ENCODE results near the gene TCF20.

Gene TCF20

DNA sequence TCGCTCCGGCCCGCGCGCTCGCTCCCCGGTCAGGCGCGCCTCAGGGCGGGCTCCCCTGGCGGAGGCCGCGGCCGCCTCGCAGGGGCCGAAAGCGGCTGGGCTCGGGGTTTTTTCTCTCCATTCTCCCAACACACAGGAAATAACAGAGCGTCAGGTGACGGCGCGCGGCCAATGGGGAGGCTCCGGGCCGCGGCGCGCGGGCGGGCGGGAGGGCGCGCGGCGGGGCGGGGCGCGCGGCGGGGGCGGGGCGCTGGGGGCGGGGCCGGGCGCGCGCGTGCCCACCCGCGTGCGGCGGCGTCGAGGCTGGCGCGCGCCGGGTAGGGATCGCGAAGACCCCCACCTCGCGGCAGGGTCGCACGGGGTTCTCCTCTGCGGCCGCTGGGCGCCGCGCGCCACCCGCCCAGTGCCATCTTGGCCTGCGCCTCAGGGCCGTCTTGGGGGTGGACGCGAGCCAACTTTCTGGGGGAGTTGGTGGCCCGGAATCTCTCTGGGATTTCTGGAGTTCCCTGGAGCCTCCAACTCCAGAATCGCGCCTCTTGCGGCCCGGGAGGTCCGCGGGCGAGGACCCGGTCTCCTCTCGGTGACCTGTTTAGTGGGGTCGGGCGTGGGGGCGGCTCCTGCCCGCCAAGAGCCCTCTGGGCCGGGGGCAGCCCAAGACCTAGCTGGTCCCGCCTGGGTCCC, at the start of gene TCF20:
TCF20 (minus strand) TSS at position 144 of the 681 bp plus-strand sequence. CDS start 55,348 bp downstream, outside the sequence.
- TF ChIP-seq, protein P1, sequence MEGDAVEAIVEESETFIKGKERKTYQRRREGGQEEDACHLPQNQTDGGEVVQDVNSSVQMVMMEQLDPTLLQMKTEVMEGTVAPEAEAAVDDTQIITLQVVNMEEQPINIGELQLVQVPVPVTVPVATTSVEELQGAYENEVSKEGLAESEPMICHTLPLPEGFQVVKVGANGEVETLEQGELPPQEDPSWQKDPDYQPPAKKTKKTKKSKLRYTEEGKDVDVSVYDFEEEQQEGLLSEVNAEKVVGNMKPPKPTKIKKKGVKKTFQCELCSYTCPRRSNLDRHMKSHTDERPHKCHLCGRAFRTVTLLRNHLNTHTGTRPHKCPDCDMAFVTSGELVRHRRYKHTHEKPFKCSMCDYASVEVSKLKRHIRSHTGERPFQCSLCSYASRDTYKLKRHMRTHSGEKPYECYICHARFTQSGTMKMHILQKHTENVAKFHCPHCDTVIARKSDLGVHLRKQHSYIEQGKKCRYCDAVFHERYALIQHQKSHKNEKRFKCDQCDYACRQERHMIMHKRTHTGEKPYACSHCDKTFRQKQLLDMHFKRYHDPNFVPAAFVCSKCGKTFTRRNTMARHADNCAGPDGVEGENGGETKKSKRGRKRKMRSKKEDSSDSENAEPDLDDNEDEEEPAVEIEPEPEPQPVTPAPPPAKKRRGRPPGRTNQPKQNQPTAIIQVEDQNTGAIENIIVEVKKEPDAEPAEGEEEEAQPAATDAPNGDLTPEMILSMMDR (IDR thresholded peaks at IDR 0.05; ENCODE audit: insufficient read depth, missing control alignments), result no peak
- FAIRE-seq, result no peak
- peak; percentile 50 for DNase-seq (ENCODE audit: insufficient read length, low spot score)

DNA sequence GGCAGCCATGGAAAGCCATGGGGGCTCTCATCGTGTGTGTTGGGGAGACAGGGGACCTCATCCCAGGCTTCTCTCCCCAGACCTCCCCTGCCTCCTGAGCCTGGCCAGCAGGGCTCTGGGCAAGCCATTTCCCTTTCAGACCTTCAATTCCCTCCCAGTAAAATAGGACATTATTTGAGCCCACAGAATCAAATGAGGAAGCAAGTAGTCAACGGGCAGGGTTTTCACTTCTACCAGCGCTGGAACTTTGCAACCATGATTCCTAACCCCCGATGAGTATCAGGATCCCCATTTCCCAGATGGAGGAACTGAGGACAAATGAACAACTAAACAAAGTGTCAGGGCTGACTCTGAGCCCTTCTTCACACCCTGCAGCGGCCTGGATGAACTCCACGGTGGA, 48.9 kb upstream of the TCF20 start:
- FAIRE-seq, result no peak
- TF ChIP-seq, protein P1 (IDR thresholded peaks at IDR 0.05; ENCODE audit: insufficient read depth, missing control alignments), result no peak
- no peak for DNase-seq (ENCODE audit: insufficient read length, low spot score)

DNA sequence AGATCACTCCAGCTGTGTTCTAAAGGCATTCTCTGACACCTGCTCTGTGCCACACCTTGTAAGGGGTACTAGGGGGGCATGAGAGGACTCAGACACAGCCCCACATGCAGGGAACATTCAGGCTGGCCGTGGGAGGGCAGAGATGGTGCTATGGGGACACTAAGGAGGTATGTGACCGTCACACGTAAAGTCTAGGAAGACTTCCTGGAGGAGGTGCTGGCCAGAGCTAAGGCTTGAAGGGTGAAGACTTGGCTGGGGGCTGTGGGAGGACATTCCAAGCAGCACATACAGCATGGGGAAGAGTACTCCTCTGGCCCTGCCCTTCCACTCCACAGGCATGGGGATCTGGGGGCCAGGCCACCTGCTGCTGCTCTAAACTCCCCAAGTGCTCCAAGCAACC, 48.5 kb upstream of the TCF20 start:
- no peak for DNase-seq (ENCODE audit: insufficient read length, low spot score)
- TF ChIP-seq, protein P1 (IDR thresholded peaks at IDR 0.05; ENCODE audit: insufficient read depth, missing control alignments), result no peak
- FAIRE-seq, result no peak

DNA sequence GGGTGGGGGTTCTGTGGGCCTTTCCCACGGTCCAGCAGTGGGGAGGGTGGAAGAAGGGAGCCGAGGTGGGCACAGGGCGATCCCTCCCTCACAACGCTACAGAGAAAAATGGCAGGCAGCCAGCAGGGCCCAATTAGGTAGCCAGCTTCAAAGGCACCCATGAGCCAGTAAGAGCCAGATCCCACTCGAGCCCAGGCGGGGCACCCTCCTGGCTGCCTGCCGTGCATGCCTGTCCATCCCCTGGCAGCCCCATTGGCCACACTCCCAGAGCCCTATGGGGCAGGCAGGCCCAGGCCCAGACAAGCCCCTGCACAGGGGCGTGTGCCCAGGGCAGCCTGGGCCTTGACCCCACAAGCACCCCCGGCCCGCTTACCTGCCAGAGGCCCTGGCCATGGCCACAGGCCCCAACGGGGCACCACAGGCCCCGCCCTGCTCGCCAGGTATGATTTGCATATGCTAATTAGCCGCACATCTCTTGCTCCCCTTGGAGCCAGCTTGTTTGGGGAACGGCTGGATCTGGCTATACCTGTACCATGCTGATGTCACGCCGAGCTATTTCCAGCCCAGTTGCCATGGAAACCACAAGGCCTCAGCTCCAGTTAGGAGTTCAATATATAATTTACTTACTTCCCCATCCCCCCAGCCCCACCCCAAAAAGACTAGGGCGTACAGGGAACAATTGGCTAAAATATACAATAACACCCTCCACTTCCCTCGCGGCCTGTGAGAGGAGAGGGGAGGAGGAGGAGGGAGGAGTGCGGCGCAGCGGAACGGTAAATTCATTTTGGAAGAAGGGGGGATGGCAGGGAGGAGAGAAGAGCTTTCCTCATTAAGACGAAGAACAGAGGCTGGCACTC, 47.5 kb upstream of the TCF20 start:
- no peak for FAIRE-seq
- TF ChIP-seq, protein P1 (IDR thresholded peaks at IDR 0.05; ENCODE audit: insufficient read depth, missing control alignments), result no peak
- DNase-seq (ENCODE audit: insufficient read length, low spot score), result no peak

DNA sequence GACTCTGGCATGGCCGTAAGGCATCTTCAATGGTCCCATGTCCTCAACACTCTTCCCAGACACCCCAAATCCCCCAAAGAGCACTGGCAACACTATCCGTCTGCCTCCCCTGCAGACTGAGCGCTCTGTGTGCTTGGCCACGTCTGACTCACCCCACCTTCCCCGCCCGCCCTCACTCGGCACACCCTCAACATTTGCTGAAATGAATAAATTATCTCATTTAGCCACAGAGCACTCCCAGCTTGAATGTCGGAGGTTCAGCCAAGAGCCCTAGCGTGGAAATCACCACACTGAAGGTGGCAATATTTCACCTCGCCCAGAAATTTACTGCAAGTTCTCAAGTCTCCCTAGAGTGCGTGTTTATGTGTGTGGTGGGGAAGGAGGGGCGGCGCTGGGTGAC, 46.6 kb upstream of the TCF20 start:
- no peak for FAIRE-seq
- no peak for DNase-seq (ENCODE audit: insufficient read length, low spot score)

DNA sequence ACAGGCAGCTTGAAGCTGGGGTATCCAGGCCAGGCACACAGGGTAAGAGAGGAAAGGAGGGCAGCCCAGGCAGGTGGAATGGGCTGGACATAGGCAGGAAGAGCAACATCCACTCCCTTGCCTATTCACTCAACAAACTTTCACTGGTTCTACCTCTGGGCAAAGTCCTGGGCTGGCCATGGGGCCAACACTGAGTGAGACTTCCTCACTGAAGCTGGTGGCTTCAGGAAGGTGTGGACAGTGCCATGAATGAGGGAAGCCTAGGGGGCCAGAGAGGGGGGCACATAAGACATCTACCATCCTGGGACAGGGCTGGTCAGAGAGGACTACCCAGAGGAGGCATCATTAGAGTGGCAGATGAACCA, 44.9 kb upstream of the TCF20 start:
- DNase-seq (ENCODE audit: insufficient read length, low spot score), result no peak
- TF ChIP-seq, protein P1 (IDR thresholded peaks at IDR 0.05; ENCODE audit: insufficient read depth, missing control alignments), result no peak
- FAIRE-seq, result no peak

More for the DNA sequence above, 46.6 kb upstream of the TCF20 start:
- TF ChIP-seq, protein P1 (IDR thresholded peaks at IDR 0.05; ENCODE audit: insufficient read depth, missing control alignments), result no peak
